Measurements from ENCODE around the gene TSGA10IP. TPM values are rescaled to one million over a fixed set of nuclear protein-coding genes. Genes with fewer than 3 reads are reported as not detected.

TSGA10IP gene
- total and polyA plus RNA-seq, 7 experiments from 2014 or later, result 0.64 TPM; not detected in 6

- Histone ChIP-seq H3K9me3 (ENCODE audit: control insufficient read depth in 2 of 3, low read length in 3 of 3) (no peaks in the 10 kb centered on the region), H3K27ac (ENCODE audit: low read depth, low read length) (peak within 1 kb of the TSS; percentile 95), H3K27me3 (ENCODE audit: control insufficient read depth in 2 of 2, insufficient read depth in 2 of 2, low read length in 2 of 2) (no peaks in the 10 kb centered on the region), H3K4me1 (ENCODE audit: control insufficient read depth in 2 of 2, insufficient read depth in 2 of 2, low read length in 2 of 2) (peaks cover 26 to 28% of the 10 kb centered on the region in 2 donors), H3K36me3 (ENCODE audit: control insufficient read depth in 2 of 3, insufficient read depth in 3 of 3, low read length in 3 of 3) (peaks cover 0 to 37% (median 4%) of the 10 kb centered on the region in 3 experiments), H3K4me3 (ENCODE audit: low read length) (peak within 1 kb of the TSS; percentile 83)
- no peaks in the 10 kb centered on the region for H3K9me3 Mint-ChIP-seq
- peak within 1 kb of the TSS; percentile 79 to 96 (median 90) for H3K27ac Mint-ChIP-seq
- peaks cover 32 to 61% (median 35%) of the 10 kb centered on the region in 7 donors for H3K4me1 Mint-ChIP-seq
- intact Hi-C loops (cut with micrococcal nuclease), result loop anchor here (1.0 kb wide), 15 partner anchors 9 to 349 kb away; partner anchors contain the start of genes BANF1 (in 2 of the 2), EIF1AD (in 2 of the 2), FOSL1 (in 2 of the 2) and PCNX3 (in 2 of the 2)
- peaks cover 4 to 33% (median 13%) of the 10 kb centered on the region in 5 donors for H3K36me3 Mint-ChIP-seq
- ATAC-seq, result peak; percentile 93
- CTCF ChIA-PET, result interaction anchor here (1.3 to 2.3 kb wide), 3 partner anchors 23 to 32 kb away, joined by 3 to 13 read pairs (median 4); partner anchors contain the start of gene CCDC85B
- H3K4me3 Mint-ChIP-seq, result peak within 1 kb of the TSS; percentile 86 to 96 (median 93)
- no peaks in the 10 kb centered on the region for H3K27me3 Mint-ChIP-seq
- POLR2A ChIA-PET, result interaction anchor here (0.8 to 5.7 kb wide), 18 partner anchors 10 to 86 kb away, joined by 3 to 54 read pairs (median 6); partner anchors contain the start of genes CCDC85B, FIBP, MUS81 and SART1
- peak; percentile 95 to 98 (median 97) for DNase-seq
Observed at GRCh38 chr11:65919141-65919572, 26.1 kb upstream of the TSGA10IP start, which contains the start of gene DRAP1. Gene DRAP1, plus strand, starts transcription at chr11:65919426. Its CDS starts 76 bp downstream, at chr11:65919502.

GRCh38 chr11:65919573-65920371, 25.5 kb upstream of the TSGA10IP start:
- no peaks in the 10 kb centered on the region for H3K27me3 Mint-ChIP-seq
- peak overlapping the region; percentile 91 for H3K27ac ChIP-seq (ENCODE audit: low read depth, low read length)
- peaks cover 26 to 28% of the 10 kb centered on the region in 2 donors for H3K4me1 ChIP-seq (ENCODE audit: control insufficient read depth in 2 of 2, insufficient read depth in 2 of 2, low read length in 2 of 2)
- H3K27ac Mint-ChIP-seq, result peak overlapping the region; percentile 77 to 93 (median 89)
- no peaks in the 10 kb centered on the region for H3K9me3 Mint-ChIP-seq
- CTCF ChIA-PET, result interaction anchor here (0.5 to 1.7 kb wide), 5 partner anchors 29 to 160 kb away, joined by 3 to 5 read pairs (median 4); partner anchors contain the start of gene CCDC85B
- ATAC-seq, result peak; percentile 35
- peak in 1 of 9 donors; percentile 64 for DNase-seq
- H3K4me1 Mint-ChIP-seq, result peaks cover 28 to 58% (median 34%) of the 10 kb centered on the region in 7 donors
- H3K36me3 ChIP-seq (ENCODE audit: control insufficient read depth in 2 of 3, insufficient read depth in 3 of 3, low read length in 3 of 3), result peaks cover 0 to 43% (median 4%) of the 10 kb centered on the region in 3 experiments
- H3K9me3 ChIP-seq (ENCODE audit: control insufficient read depth in 2 of 3, low read length in 3 of 3), result no peaks in the 10 kb centered on the region
- peaks cover 4 to 33% (median 13%) of the 10 kb centered on the region in 5 donors for H3K36me3 Mint-ChIP-seq
- POLR2A ChIA-PET, result interaction anchor here (0.8 to 5.7 kb wide), 7 partner anchors 13 to 60 kb away, joined by 3 to 54 read pairs (median 4); partner anchors contain the start of genes CCDC85B, FIBP and MUS81
- peak overlapping the region; percentile 86 to 96 (median 93) for H3K4me3 Mint-ChIP-seq
- intact Hi-C loops (cut with micrococcal nuclease), result loop anchor here (1.0 kb wide), 15 partner anchors 9 to 349 kb away; partner anchors contain the start of genes BANF1 (in 2 of the 2), EIF1AD (in 2 of the 2), FOSL1 (in 2 of the 2) and PCNX3 (in 2 of the 2)
- H3K4me3 ChIP-seq (ENCODE audit: low read length), result peak overlapping the region; percentile 76
- no peaks in the 10 kb centered on the region for H3K27me3 ChIP-seq (ENCODE audit: control insufficient read depth in 2 of 2, insufficient read depth in 2 of 2, low read length in 2 of 2)

- no peak for DNase-seq
- no peaks in the 10 kb centered on the region for H3K9me3 ChIP-seq (ENCODE audit: control insufficient read depth in 2 of 3, low read length in 3 of 3)
- H3K27me3 ChIP-seq (ENCODE audit: control insufficient read depth in 2 of 2, insufficient read depth in 2 of 2, low read length in 2 of 2), result no peaks in the 10 kb centered on the region
- Mint-ChIP-seq H3K36me3 (peaks cover 4 to 28% (median 13%) of the 10 kb centered on the region in 5 donors), H3K4me3 (peak overlapping the region; percentile 86 to 96 (median 93)), H3K27ac (peak overlapping the region in 8 of 9 donors; percentile 59 to 93 (median 84)), H3K9me3 (no peaks in the 10 kb centered on the region), H3K27me3 (no peaks in the 10 kb centered on the region), H3K4me1 (peaks cover 23 to 52% (median 28%) of the 10 kb centered on the region in 7 donors)
- peaks cover 26 to 28% of the 10 kb centered on the region in 2 donors for H3K4me1 ChIP-seq (ENCODE audit: control insufficient read depth in 2 of 2, insufficient read depth in 2 of 2, low read length in 2 of 2)
- intact Hi-C loops (cut with micrococcal nuclease), result no loop called here
- ChIA-PET CTCF (interaction anchor here (0.5 to 1.7 kb wide), 5 partner anchors 30 to 160 kb away, joined by 3 to 5 read pairs (median 4); partner anchors contain the start of gene CCDC85B), POLR2A (interaction anchor here (1.0 to 5.7 kb wide), 6 partner anchors 31 to 60 kb away, joined by 3 to 54 read pairs (median 5); partner anchors contain the start of genes CCDC85B, FIBP and MUS81)
- H3K36me3 ChIP-seq (ENCODE audit: control insufficient read depth in 2 of 3, insufficient read depth in 3 of 3, low read length in 3 of 3), result peaks cover 0 to 45% (median 4%) of the 10 kb centered on the region in 3 experiments
- H3K4me3 ChIP-seq (ENCODE audit: low read length), result peak overlapping the region; percentile 76
- ATAC-seq, result no peak
- peak overlapping the region; percentile 91 for H3K27ac ChIP-seq (ENCODE audit: low read depth, low read length)
Observed at GRCh38 chr11:65920372-65920802, 24.9 kb upstream of the TSGA10IP start.

GRCh38 chr11:65921033-65921555, 24.2 kb upstream of the TSGA10IP start:
- peak overlapping the region; percentile 76 for H3K4me3 ChIP-seq (ENCODE audit: low read length)

GRCh38 chr11:65921876-65922275, 23.4 kb upstream of the TSGA10IP start:
- Histone ChIP-seq H3K9me3 (ENCODE audit: control insufficient read depth in 2 of 3, low read length in 3 of 3) (no peaks in the 10 kb centered on the region), H3K36me3 (ENCODE audit: control insufficient read depth in 2 of 3, insufficient read depth in 3 of 3, low read length in 3 of 3) (peaks cover 0 to 42% (median 4%) of the 10 kb centered on the region in 3 experiments), H3K27me3 (ENCODE audit: control insufficient read depth in 2 of 2, insufficient read depth in 2 of 2, low read length in 2 of 2) (no peaks in the 10 kb centered on the region), H3K27ac (ENCODE audit: low read depth, low read length) (no peak overlapping the region), H3K4me1 (ENCODE audit: control insufficient read depth in 2 of 2, insufficient read depth in 2 of 2, low read length in 2 of 2) (peaks cover 21 to 27% of the 10 kb centered on the region in 2 donors), H3K4me3 (ENCODE audit: low read length) (no peak overlapping the region)
- Mint-ChIP-seq H3K27me3 (no peaks in the 10 kb centered on the region), H3K4me1 (peaks cover 18 to 41% (median 23%) of the 10 kb centered on the region in 7 donors), H3K27ac (peak overlapping the region in 8 of 9 donors; percentile 2 to 82 (median 42)), H3K4me3 (peak overlapping the region in 8 of 10 donors; percentile 7 to 74 (median 26)), H3K36me3 (peaks cover 4 to 21% (median 13%) of the 10 kb centered on the region in 5 donors), H3K9me3 (no peaks in the 10 kb centered on the region)
- DNase-seq (no peak), ATAC-seq (no peak)
- CTCF ChIA-PET, result interaction anchor here (0.6 to 1.7 kb wide), 4 partner anchors 15 to 103 kb away, joined by 3 to 6 read pairs (median 4); partner anchors contain the start of gene CCDC85B
- POLR2A ChIA-PET, result interaction anchor here (0.6 to 5.7 kb wide), 4 partner anchors 10 to 539 kb away, joined by 4 to 54 read pairs (median 6); partner anchors contain the start of genes CCDC85B and FIBP
- intact Hi-C loops (cut with micrococcal nuclease), result no loop called here

More at GRCh38 chr11:65921033-65921555, 24.2 kb upstream of the TSGA10IP start:
- Mint-ChIP-seq H3K4me1 (peaks cover 24 to 48% (median 30%) of the 10 kb centered on the region in 7 donors), H3K4me3 (peak overlapping the region in 9 of 10 donors; percentile 86 to 96 (median 93)), H3K36me3 (peaks cover 4 to 28% (median 13%) of the 10 kb centered on the region in 5 donors), H3K9me3 (no peaks in the 10 kb centered on the region), H3K27ac (peak overlapping the region in 3 of 9 donors; percentile 28 to 71 (median 59)), H3K27me3 (no peaks in the 10 kb centered on the region)
- intact Hi-C loops (cut with micrococcal nuclease), result no loop called here
- ATAC-seq (no peak), DNase-seq (no peak)
- H3K27me3 ChIP-seq (ENCODE audit: control insufficient read depth in 2 of 2, insufficient read depth in 2 of 2, low read length in 2 of 2), result no peaks in the 10 kb centered on the region
- H3K27ac ChIP-seq (ENCODE audit: low read depth, low read length), result peak overlapping the region; percentile 91
- ChIA-PET CTCF (interaction anchor here (0.6 to 1.7 kb wide), 4 partner anchors 14 to 35 kb away, joined by 3 to 6 read pairs (median 4); partner anchors contain the start of gene CCDC85B), POLR2A (interaction anchor here (0.6 to 5.7 kb wide), 4 partner anchors 32 to 538 kb away, joined by 4 to 54 read pairs (median 6); partner anchors contain the start of genes CCDC85B, FIBP and MUS81)
- H3K4me1 ChIP-seq (ENCODE audit: control insufficient read depth in 2 of 2, insufficient read depth in 2 of 2, low read length in 2 of 2), result peaks cover 26 to 28% of the 10 kb centered on the region in 2 donors
- H3K36me3 ChIP-seq (ENCODE audit: control insufficient read depth in 2 of 3, insufficient read depth in 3 of 3, low read length in 3 of 3), result peaks cover 0 to 45% (median 4%) of the 10 kb centered on the region in 3 experiments
- no peaks in the 10 kb centered on the region for H3K9me3 ChIP-seq (ENCODE audit: control insufficient read depth in 2 of 3, low read length in 3 of 3)

All from naive thymus-derived CD4-positive, alpha-beta T cell (primary cell).